ENCODE data around the gene GDI2. TPM values are rescaled to one million over a fixed set of nuclear protein-coding genes. Genes with fewer than 3 reads are reported as not detected.

The GDI2 gene
- total and polyA plus RNA-seq, 2 of the 13 experiments (the other 11 are each of a cell fraction or from before 2014, with no cell fraction given): 153 to 477 TPM

DNA sequence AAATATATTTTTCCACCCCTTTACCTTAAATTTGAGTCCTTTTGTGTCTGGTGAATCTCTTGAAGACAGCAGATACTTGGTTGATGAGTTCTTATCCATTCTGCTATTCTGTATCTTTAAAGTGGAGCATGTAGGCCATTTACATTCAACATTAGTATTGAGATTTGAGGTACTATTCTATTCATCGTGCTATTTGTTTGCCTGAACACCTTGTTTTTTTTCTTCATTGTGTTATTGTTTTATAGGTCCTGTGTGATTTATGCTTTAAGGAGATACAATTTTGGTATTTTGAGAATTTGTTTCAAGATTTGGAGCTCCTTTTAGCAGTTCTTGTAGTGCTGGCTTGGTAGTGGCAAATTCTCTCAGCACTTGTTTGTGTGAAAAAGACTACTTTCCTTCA, 29.9 kb downstream of the GDI2 start:
- intact Hi-C loops (cut with micrococcal nuclease; ENCODE audit: unreplicated experiment): no loop called here
- FAIRE-seq (no peak), ATAC-seq (no peak), DNase-seq (ENCODE audit: low spot score) (no peak)
- Histone ChIP-seq H3K9me3 (ENCODE audit: low read length) (no peaks in the 10 kb centered on the region), H3K27ac (ENCODE audit: extremely low read length, insufficient read depth, low read length) (no peak overlapping the region), H3K79me2 (ENCODE audit: insufficient read depth, low read length) (peaks cover 66% of the 10 kb centered on the region), H3K4me3 (replicated peaks in 1 of 3; ENCODE audit: insufficient read depth in 1 of 3, low read depth in 2 of 3, low read length in 3 of 3) (no peak overlapping the region), H3K4me1 (ENCODE audit: insufficient read depth, low read length) (no peaks in the 10 kb centered on the region), H3K4me2 (ENCODE audit: low read depth, low read length) (no peak overlapping the region), H3K9ac (ENCODE audit: insufficient read depth, low read depth, low read length) (no peak overlapping the region), H3K27me3 (ENCODE audit: control insufficient read depth in 1 of 2, insufficient read depth in 2 of 2, low read length in 2 of 2) (no peaks in the 10 kb centered on the region), H4K20me1 (ENCODE audit: insufficient read depth, low read length) (peaks cover 36% of the 10 kb centered on the region; the same call in 1 of the 2 replicates), H2AFZ (ENCODE audit: low read length) (no peak overlapping the region), H3K36me3 (replicated peaks in 1 of 2; ENCODE audit: control insufficient read depth in 1 of 2, insufficient read depth in 2 of 2, low read length in 2 of 2) (peaks cover 11 to 78% of the 10 kb centered on the region in 2 experiments; a peak in 4 of 5 replicates)
- TF ChIP-seq, protein P1, sequence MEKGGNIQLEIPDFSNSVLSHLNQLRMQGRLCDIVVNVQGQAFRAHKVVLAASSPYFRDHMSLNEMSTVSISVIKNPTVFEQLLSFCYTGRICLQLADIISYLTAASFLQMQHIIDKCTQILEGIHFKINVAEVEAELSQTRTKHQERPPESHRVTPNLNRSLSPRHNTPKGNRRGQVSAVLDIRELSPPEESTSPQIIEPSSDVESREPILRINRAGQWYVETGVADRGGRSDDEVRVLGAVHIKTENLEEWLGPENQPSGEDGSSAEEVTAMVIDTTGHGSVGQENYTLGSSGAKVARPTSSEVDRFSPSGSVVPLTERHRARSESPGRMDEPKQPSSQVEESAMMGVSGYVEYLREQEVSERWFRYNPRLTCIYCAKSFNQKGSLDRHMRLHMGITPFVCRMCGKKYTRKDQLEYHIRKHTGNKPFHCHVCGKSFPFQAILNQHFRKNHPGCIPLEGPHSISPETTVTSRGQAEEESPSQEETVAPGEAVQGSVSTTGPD (CRISPR knock-in tag; IDR thresholded peaks at IDR 0.05): no peak
- TF ChIP-seq KLF9 (CRISPR knock-in tag; IDR thresholded peaks at IDR 0.05; ENCODE audit: low read depth) (no peak), SMAD1 (CRISPR knock-in tag; IDR thresholded peaks at IDR 0.05; ENCODE audit: borderline replicate concordance, low read depth) (no peak), ZNF292 (CRISPR knock-in tag; IDR thresholded peaks at IDR 0.05; ENCODE audit: borderline replicate concordance, low read depth) (no peak), ZNF773 (CRISPR knock-in tag; IDR thresholded peaks at IDR 0.05; ENCODE audit: borderline replicate concordance) (no peak), NCOA1 (CRISPR knock-in tag; IDR thresholded peaks at IDR 0.05) (no peak), CHD2 (IDR thresholded peaks at IDR 0.05; ENCODE audit: low read depth, low read length) (no peak), ZNF775 (CRISPR knock-in tag; IDR thresholded peaks at IDR 0.05; ENCODE audit: borderline replicate concordance) (no peak), MZF1 (CRISPR knock-in tag; IDR thresholded peaks at IDR 0.05; ENCODE audit: borderline replicate concordance) (no peak), ZNF235 (CRISPR knock-in tag; IDR thresholded peaks at IDR 0.05; ENCODE audit: borderline replicate concordance) (no peak), ZNF570 (CRISPR knock-in tag; IDR thresholded peaks at IDR 0.05; ENCODE audit: borderline replicate concordance) (no peak), AGO2 (optimal IDR thresholded peaks at IDR 0.05; ENCODE audit: low read depth, low read length) (no peak), ZNF614 (CRISPR knock-in tag; IDR thresholded peaks at IDR 0.05; ENCODE audit: borderline replicate concordance) (no peak)
- TF ChIP-seq, protein P2, sequence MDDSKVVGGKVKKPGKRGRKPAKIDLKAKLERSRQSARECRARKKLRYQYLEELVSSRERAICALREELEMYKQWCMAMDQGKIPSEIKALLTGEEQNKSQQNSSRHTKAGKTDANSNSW (CRISPR knock-in tag; IDR thresholded peaks at IDR 0.05; ENCODE audit: borderline replicate concordance): no peak
- TF ChIP-seq, protein P3, sequence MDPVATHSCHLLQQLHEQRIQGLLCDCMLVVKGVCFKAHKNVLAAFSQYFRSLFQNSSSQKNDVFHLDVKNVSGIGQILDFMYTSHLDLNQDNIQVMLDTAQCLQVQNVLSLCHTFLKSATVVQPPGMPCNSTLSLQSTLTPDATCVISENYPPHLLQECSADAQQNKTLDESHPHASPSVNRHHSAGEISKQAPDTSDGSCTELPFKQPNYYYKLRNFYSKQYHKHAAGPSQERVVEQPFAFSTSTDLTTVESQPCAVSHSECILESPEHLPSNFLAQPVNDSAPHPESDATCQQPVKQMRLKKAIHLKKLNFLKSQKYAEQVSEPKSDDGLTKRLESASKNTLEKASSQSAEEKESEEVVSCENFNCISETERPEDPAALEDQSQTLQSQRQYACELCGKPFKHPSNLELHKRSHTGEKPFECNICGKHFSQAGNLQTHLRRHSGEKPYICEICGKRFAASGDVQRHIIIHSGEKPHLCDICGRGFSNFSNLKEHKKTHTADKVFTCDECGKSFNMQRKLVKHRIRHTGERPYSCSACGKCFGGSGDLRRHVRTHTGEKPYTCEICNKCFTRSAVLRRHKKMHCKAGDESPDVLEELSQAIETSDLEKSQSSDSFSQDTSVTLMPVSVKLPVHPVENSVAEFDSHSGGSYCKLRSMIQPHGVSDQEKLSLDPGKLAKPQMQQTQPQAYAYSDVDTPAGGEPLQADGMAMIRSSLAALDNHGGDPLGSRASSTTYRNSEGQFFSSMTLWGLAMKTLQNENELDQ (CRISPR knock-in tag; IDR thresholded peaks at IDR 0.05; ENCODE audit: borderline replicate concordance): no peak
- TF ChIP-seq, protein P4, sequence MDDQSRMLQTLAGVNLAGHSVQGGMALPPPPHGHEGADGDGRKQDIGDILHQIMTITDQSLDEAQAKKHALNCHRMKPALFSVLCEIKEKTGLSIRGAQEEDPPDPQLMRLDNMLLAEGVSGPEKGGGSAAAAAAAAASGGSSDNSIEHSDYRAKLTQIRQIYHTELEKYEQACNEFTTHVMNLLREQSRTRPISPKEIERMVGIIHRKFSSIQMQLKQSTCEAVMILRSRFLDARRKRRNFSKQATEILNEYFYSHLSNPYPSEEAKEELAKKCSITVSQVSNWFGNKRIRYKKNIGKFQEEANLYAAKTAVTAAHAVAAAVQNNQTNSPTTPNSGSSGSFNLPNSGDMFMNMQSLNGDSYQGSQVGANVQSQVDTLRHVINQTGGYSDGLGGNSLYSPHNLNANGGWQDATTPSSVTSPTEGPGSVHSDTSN (CRISPR knock-in tag; IDR thresholded peaks at IDR 0.05; ENCODE audit: borderline replicate concordance): no peak
- TF ChIP-seq, protein P5, sequence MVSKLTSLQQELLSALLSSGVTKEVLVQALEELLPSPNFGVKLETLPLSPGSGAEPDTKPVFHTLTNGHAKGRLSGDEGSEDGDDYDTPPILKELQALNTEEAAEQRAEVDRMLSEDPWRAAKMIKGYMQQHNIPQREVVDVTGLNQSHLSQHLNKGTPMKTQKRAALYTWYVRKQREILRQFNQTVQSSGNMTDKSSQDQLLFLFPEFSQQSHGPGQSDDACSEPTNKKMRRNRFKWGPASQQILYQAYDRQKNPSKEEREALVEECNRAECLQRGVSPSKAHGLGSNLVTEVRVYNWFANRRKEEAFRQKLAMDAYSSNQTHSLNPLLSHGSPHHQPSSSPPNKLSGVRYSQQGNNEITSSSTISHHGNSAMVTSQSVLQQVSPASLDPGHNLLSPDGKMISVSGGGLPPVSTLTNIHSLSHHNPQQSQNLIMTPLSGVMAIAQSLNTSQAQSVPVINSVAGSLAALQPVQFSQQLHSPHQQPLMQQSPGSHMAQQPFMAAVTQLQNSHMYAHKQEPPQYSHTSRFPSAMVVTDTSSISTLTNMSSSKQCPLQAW (CRISPR knock-in tag; IDR thresholded peaks at IDR 0.05): no peak
- POLR2A ChIA-PET: no interaction called here
- WGBS (ENCODE audit: low lambda C conversion rate): 97% methylated on average over 1 of the region's 1 CpG
- CTCF ChIA-PET (ENCODE audit: low intra/inter-chr PET ratio, low total read pairs): no interaction called here
- BruUV-seq (replicated peaks): no TSS peak
- in situ Hi-C loops (cut with HindIII; ENCODE audit: extremely low pct_ligation_motif_present, low pct_unique_long_range_greater_than_20kb): no loop called here
